ENCODE measurements around the gene VMP1.

Gene VMP1

DNA sequence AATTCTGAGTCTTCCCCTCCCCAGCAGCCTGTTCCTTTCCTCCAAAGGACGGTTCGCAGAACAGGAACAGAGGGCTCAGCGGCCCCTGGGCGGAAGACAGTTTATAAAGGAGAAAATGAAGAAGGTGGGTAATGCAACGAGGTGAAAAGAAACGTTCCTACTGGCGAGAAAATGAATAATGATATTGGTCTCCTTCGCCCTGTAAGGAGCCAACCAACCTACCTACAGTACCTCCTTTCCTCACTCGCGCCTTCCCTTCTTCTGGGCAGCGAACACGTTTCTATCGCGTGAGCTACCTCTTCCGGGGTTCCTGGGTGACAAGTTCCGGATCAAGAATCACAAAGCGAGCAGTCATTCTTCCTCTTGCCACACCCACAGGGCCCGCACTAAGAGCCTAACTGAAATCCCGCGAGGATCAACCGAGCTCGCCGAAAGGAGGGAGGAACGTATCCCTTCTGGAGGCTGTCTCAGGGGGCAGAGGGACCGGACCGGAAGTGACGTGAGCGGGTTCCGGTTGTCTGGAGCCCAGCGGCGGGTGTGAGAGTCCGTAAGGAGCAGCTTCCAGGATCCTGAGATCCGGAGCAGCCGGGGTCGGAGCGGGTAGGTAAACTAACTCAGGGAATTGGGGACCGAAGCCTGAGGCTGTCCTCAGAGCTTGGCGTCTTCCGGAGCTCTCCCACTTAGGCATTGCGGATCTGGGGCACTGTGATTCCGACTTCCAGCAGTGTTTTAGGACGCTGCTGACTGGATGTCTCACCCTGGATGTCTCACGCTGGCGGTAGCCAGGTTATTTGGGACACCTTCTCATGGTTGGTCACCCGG is at the start of gene VMP1, which contains the start of gene PTRH2:
Gene VMP1 (plus strand): TSS at position 506 of the 822 bp plus-strand sequence. CDS start 23,793 bp downstream, outside the sequence.
Gene PTRH2 (minus strand): TSS at position 282 of the 822 bp plus-strand sequence. CDS start 9,452 bp downstream, outside the sequence.
- DNase-seq: peak; percentile 100

DNA sequence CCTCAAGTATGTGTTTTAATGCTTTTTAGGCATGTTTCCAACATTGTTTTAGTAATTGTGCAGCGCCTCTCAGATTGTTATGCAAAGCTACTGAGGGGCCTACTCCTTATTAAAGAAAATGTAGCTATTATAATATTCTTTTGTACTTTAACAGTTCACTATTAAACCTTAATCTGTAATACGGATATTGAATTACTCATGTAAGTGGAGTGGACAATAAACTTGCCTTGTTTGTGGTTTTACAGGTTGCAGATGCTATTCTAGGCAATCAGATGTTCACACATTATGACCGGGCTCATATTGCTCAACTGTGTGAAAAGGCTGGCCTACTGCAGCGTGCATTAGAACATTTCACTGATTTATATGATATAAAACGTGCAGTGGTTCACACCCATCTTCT is 41.2 kb upstream of the VMP1 start:
- no peak for DNase-seq

DNA sequence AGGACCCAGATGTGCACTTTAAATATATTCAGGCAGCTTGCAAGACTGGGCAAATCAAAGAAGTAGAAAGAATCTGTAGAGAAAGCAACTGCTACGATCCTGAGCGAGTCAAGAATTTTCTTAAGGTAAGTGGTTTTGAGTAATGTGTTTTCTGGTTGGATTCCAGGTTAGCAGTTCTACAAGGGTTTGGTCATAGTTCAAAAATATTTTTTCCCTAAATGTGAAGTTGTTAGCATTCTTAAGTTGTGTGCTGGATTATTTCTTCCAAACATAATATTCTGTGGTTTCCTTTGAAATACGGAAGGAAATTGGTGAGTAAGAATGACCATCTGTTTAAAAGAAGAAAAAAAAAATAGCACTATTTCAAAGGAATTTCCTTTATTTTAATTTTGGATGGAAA is 38.6 kb upstream of the VMP1 start:
- peak; percentile 94 for DNase-seq

GRCh38 chr17:59669411-59669810 is 38.0 kb upstream of the VMP1 start:
- no peak for DNase-seq

- no peak for DNase-seq
Observed at GRCh38 chr17:59669944-59670343, 37.5 kb upstream of the VMP1 start.

DNA sequence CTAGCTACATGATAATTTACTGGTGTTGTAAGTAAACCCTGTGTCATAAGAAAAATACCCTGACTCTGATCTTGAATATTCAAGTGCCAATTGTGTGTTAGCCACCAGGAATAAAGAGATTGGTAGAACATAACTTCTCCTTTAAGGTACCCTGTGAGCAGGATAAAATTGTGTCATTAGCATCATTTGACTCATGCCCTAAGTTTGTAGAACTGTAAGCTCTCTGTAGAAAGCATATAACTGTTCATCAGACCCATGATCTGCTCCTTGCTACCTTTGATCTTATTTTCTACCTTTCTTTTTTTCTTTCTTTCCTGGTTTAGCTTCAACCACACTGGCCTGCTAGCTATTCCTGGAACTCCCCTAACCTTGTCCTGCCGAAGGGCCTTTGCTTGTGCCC is 36.1 kb upstream of the VMP1 start:
- no peak for DNase-seq

GRCh38 chr17:59675231-59675630 is 32.2 kb upstream of the VMP1 start:
- no peak for DNase-seq

- DNase-seq: peak; percentile 55
Observed at GRCh38 chr17:59676716-59677115, 30.7 kb upstream of the VMP1 start.

GRCh38 chr17:59678918-59679317 is 28.5 kb upstream of the VMP1 start:
- DNase-seq: no peak

DNA sequence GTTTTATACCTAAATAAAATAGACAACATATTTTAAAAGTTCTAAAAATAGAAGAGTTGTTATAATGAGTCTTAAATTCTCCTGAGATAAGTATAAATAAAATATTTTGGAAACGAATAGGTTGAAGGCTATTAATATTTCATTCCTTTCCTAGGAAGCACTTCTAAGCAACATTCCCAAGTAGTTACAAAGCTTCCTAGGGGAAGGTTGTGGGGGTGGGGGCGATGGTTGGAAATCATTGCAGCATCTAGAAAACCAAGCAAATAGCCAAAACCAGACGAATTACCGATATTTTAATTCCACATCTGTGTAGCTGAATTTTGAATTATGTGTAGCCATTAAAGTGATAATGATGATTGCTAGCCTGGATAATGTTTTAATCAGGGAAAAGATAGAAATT is 27.1 kb upstream of the VMP1 start:
- DNase-seq: peak; percentile 79

GRCh38 chr17:59683283-59683682 is 24.2 kb upstream of the VMP1 start:
- no peak for DNase-seq

GRCh38 chr17:59684967-59685366 is 22.5 kb upstream of the VMP1 start:
- DNase-seq: no peak

- DNase-seq: peak; percentile 15
Observed at GRCh38 chr17:59688008-59688407, 19.4 kb upstream of the VMP1 start.

- no peak for DNase-seq
Observed at GRCh38 chr17:59688496-59688895, 19.0 kb upstream of the VMP1 start.

DNA sequence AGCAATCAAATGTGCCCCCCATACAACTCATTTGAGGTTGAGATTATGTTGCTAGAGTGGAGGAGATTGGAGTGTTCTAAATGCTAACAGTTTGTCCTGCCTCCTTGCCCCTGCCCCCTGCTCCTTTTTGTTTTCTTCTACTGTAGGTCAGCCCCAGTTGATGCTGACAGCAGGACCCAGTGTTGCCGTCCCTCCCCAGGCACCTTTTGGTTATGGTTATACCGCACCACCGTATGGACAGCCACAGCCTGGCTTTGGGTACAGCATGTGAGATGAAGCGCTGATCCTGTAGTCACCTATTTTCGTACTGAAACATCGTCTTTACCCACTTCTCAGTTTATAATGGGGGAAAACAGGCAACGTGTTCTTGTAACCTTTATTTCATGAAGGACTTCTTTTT is 13.9 kb upstream of the VMP1 start:
- no peak for DNase-seq

DNA sequence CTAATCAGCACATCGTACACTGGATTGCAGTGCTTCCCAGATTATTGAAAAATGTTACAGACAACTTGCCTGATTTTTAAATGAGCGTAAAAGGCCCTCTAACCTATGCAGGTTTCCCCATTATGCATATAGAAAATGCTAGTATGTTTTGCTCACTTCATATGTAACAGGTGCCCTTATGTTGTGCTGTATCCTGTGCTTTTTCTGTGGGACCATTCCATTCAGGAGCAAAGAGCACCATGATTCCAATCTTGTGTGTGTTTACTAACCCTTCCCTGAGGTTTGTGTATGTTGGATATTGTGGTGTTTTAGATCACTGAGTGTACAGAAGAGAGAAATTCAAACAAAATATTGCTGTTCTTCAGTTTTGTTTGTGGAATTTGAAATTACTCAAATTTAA is 13.1 kb upstream of the VMP1 start:
- DNase-seq: no peak

GRCh38 chr17:59695945-59696681 is 11.3 kb upstream of the VMP1 start:
- no peak for DNase-seq

DNA sequence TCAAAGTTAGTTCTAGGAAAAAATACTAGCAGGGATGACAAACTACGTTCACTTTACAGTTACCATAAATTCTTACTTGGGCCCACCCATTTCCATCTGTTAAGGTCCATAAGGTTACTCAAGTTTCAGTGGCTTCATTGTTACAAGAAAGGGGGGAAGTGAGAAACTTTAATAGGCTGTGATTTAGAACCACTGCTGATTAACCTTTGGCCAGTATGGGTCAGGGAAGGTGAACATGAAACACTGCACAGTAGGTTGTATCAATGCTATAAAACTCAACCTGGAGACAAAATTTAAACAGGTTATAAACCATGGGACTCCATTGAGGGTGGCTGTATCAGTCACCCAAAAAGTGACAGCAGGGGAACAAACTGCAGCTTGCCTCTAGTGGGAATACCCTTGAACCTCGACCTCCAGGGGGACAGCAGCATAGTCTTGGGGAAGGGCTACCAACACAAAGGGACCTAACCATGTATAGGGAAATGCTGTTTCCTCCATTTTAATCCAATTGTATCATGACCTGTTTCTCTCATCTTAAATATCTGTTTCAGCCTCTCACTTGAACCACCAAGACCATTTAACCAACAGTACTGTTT is 10.7 kb upstream of the VMP1 start:
- DNase-seq: no peak

DNA sequence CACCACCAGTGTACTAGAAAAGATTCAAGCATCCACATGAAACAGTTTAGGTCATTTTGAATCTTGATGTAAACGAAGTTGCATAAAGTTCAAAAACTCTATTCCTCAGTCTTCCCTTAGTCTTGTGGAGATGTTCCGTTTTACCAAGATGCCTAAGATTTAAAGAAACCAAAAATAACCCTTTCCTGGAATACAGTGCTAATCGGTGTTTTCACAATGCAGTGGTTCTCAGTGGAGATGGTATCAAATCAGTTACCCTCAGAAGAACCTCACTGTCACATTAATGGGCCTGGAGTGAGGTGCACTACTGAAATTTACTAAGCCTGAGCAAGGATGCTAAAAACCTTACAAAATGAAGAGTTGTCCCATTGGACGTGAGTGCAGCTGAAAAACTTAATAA is 9.3 kb upstream of the VMP1 start:
- no peak for DNase-seq

- no peak for DNase-seq
Observed at GRCh38 chr17:59699218-59699617, 8.2 kb upstream of the VMP1 start.

- DNase-seq: no peak
Observed at GRCh38 chr17:59699786-59700185, 7.7 kb upstream of the VMP1 start.

GRCh38 chr17:59702304-59702703 is 5.2 kb upstream of the VMP1 start:
- no peak for DNase-seq

DNA sequence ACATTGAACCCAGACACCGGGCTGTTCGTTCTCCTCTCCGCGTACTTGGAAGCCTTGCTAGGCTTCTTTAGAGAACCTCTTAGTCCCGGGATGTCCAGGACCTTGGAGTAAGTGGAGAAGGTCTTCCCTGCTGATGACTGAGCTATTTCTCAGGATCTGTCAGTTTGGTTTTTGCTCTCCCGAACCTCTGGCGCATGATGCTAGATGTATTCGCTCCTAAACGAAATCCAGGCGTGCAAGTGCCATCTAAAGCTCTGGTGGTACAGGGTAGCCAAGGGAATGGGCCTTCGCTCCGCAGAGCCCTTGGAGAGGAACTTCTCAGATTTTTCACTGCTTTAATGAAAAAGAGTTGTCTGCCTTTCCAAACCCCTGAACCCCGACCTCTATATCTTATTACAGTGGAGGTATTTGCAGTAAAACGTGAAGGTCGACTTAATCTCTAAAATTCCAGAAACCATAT is 547 bp downstream of the VMP1 start:
- no peak for DNase-seq

- DNase-seq: no peak
Observed at GRCh38 chr17:59711936-59712335, 4.5 kb downstream of the VMP1 start.

Measured in fibroblast of skin of right biceps (primary cell).